Keratinocyte (primary cell): ENCODE measurements around the gene RXRA. TPM values are rescaled to one million over a fixed set of nuclear protein-coding genes. Genes with fewer than 3 reads are reported as not detected.

Source experiments
- DNase-seq: peaks from one replicate; pipeline ENCODE4 v3.0.0-alpha.2; 2011; ENCODE audit warnings: low read depth, missing footprints, low spot score
- FAIRE-seq: peaks from 2 replicates; lab custom pipeline; 2011; peaks lifted over from hg19 to GRCh38; lab: Jason Lieb, UNC
- H2AFZ ChIP-seq: 2 replicates; pipeline ENCODE4 v1.6.0; 2012; ENCODE audit warnings: low read length, control low read depth, inconsistent platforms; ENCODE audit not compliant: control insufficient read depth
- H3K27ac ChIP-seq: 2 replicates; pipeline ENCODE4 v1.5.1; 2011; ENCODE audit warnings: low read length; ENCODE audit not compliant: control insufficient read depth, insufficient read depth
- H3K27me3 ChIP-seq: 3 replicates; pipeline ENCODE4 v1.6.0; 2011; ENCODE audit warnings: low read length; ENCODE audit not compliant: control insufficient read depth, insufficient read depth; ENCODE audit errors: extremely low read depth
- H3K36me3 ChIP-seq, 2 experiments: 2 replicates in 1 of 2; 3 replicates in 1 of 2; pipeline ENCODE4 v1.5.1; 2011; ENCODE audit warnings: low read length in 2 of 2, mild to moderate bottlenecking in 1 of 2; ENCODE audit not compliant: control insufficient read depth in 2 of 2, insufficient read depth in 2 of 2; ENCODE audit errors: extremely low read depth in 1 of 2
- H3K4me1 ChIP-seq: 3 replicates; pipeline ENCODE4 v1.5.1; 2011; ENCODE audit warnings: low read length; ENCODE audit not compliant: control insufficient read depth, insufficient read depth; ENCODE audit errors: extremely low read depth
- H3K4me2 ChIP-seq: 3 replicates; pipeline ENCODE4 v1.6.0; 2011; ENCODE audit warnings: low read depth, low read length; ENCODE audit not compliant: control insufficient read depth, insufficient read depth; ENCODE audit errors: extremely low read depth
- H3K4me3 ChIP-seq, 3 experiments: fragments of 200-600 bp in 1 of 3; sonication (generic) in 1 of 3; 2 replicates in 2 of 3; 3 replicates in 1 of 3; pipeline ENCODE4 v1.5.1; 2011 to 2016; ENCODE audit warnings: low read length in 3 of 3, mild to moderate bottlenecking in 3 of 3, control low read depth in 2 of 3, inconsistent platforms in 1 of 3, low read depth in 1 of 3, mixed read lengths in 1 of 3, mixed run types in 1 of 3, moderate library complexity in 1 of 3; ENCODE audit not compliant: control insufficient read depth in 2 of 3, insufficient read depth in 2 of 3; ENCODE audit errors: extremely low read depth in 1 of 3
- H3K79me2 ChIP-seq: 2 replicates; pipeline ENCODE4 v1.6.0; 2012; ENCODE audit warnings: low read length; ENCODE audit not compliant: control insufficient read depth, insufficient read depth
- H3K9ac ChIP-seq: 3 replicates; pipeline ENCODE4 v1.6.0; 2011; ENCODE audit warnings: low read length; ENCODE audit not compliant: control insufficient read depth, insufficient read depth; ENCODE audit errors: extremely low read depth
- H3K9me1 ChIP-seq: 3 replicates; pipeline ENCODE4 v1.6.0; 2011; ENCODE audit warnings: low read length; ENCODE audit not compliant: control insufficient read depth, insufficient read depth; ENCODE audit errors: extremely low read depth
- H3K9me3 ChIP-seq: 2 replicates; pipeline ENCODE4 v1.5.1; 2012; ENCODE audit warnings: low read depth, low read length; ENCODE audit not compliant: control insufficient read depth
- H4K20me1 ChIP-seq: 3 replicates; pipeline ENCODE4 v1.6.0; 2011; ENCODE audit warnings: low read length; ENCODE audit not compliant: control insufficient read depth, insufficient read depth; ENCODE audit errors: extremely low read depth
- EZH2 ChIP-seq: IDR thresholded peaks from one replicate; pipeline ENCODE4 v1.6.1; 2012; ENCODE audit warnings: inconsistent platforms, mild to moderate bottlenecking, low read length, moderate library complexity
- dilution Hi-C: fragments of 300-500 bp; cut with MboI; formaldehyde crosslinking; loops from one replicate; pipeline ENCODE4 v1.7.0; 2020; ENCODE audit warnings: low sequenced_read_pairs; ENCODE audit not compliant: extremely low pct_ligation_motif_present
- polyA plus RNA-seq, 5 experiments: library from polyadenylated mRNA; depleted of rRNA in 3 of 5; stranded (reverse) in 3 of 5; stranded (forward) in 1 of 5; unstranded in 1 of 5; fragments of >200 nt; gene quantifications; 1 replicate in 1 of 5; 2 replicates in 3 of 5; 3 replicates in 1 of 5; pipeline versions ENCODE4 v1.2.1 to v1.2.3, GENCODE V29; 2011 to 2012; ENCODE audit warnings: missing spikeins in 2 of 5, low read depth in 1 of 5, low replicate concordance in 1 of 5
- TF ChIP-seq, protein P1 (sequence below), 3 experiments: IDR thresholded peaks in 1 of 3; conservative IDR thresholded peaks in 1 of 3; optimal IDR thresholded peaks in 1 of 3; 2 replicates in 2 of 3; 3 replicates in 1 of 3; pipeline versions ENCODE3 to v1.5.1; 2011; ENCODE audit warnings: low read length in 3 of 3, mild to moderate bottlenecking in 3 of 3, moderate library complexity in 2 of 3, control low read depth in 1 of 3, inconsistent platforms in 1 of 3; ENCODE audit not compliant: insufficient read depth in 2 of 3; ENCODE audit errors: extremely low read depth in 1 of 3

Gene RXRA
- polyA plus RNA-seq, 1 donor (not counting 4 experiments of a cell fraction or from before 2014, with no cell fraction given), result 9.7 TPM

DNA sequence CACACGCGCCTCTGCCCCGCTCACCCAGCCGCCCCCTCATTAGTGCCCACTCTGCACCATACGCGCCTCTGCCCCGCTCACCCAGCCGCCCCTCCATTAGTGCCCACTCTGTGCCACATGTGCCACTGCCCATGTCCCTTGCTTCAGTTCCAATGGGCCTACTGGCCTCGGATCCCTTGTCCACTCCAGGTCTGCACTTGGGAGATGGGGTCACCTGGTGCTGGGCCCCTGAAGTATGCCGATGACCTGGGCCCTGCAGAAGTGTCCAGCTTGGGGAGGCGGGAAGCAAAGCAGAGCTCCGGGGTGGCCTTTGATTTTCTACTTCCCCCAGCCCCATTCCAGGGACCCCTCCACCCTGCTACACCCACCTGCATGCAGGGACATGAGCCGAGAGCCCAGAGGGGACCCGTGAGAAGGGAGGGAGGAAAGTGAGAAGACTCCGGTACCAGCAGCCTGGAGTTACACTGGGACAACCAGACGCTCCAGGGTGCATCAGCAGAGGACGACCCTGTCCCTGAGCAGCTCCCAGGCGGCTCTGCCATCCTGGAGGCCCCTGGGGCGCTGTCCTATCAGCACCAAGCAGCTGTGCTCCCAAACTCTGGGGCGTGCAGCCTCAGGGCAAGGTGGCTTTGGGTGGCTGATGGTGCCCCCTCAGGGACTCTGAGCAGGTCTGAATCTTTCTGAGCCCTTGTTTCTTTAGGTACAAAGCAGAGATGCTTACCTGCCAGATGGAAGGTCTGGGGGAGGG lies 140.8 kb downstream of the RXRA start:
- FAIRE-seq, result no peak
- peaks cover 13% of the 10 kb centered on the region for H3K27me3 ChIP-seq
- no peak overlapping the region for H3K27ac ChIP-seq
- H3K4me3 ChIP-seq, result no peak overlapping the region
- H3K9me1 ChIP-seq, result no peaks in the 10 kb centered on the region
- no peaks in the 10 kb centered on the region for H4K20me1 ChIP-seq
- H2AFZ ChIP-seq, result no peak overlapping the region
- no peak for TF ChIP-seq EZH2
- TF ChIP-seq, protein P1, sequence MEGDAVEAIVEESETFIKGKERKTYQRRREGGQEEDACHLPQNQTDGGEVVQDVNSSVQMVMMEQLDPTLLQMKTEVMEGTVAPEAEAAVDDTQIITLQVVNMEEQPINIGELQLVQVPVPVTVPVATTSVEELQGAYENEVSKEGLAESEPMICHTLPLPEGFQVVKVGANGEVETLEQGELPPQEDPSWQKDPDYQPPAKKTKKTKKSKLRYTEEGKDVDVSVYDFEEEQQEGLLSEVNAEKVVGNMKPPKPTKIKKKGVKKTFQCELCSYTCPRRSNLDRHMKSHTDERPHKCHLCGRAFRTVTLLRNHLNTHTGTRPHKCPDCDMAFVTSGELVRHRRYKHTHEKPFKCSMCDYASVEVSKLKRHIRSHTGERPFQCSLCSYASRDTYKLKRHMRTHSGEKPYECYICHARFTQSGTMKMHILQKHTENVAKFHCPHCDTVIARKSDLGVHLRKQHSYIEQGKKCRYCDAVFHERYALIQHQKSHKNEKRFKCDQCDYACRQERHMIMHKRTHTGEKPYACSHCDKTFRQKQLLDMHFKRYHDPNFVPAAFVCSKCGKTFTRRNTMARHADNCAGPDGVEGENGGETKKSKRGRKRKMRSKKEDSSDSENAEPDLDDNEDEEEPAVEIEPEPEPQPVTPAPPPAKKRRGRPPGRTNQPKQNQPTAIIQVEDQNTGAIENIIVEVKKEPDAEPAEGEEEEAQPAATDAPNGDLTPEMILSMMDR (optimal IDR thresholded peaks at IDR 0.05 in 1 of 3, IDR thresholded peaks at IDR 0.05 in 1 of 3, conservative IDR thresholded peaks at IDR 0.05 in 1 of 3; ENCODE audit: extremely low read depth in 1 of 3, insufficient read depth in 2 of 3, low read length in 3 of 3), result no peak
- no peaks in the 10 kb centered on the region for H3K36me3 ChIP-seq
- H3K9ac ChIP-seq, result no peak overlapping the region
- H3K79me2 ChIP-seq, result no peaks in the 10 kb centered on the region
- H3K4me2 ChIP-seq, result no peak overlapping the region
- no peak for DNase-seq
- dilution Hi-C loops, result no loop called here
- H3K9me3 ChIP-seq, result no peaks in the 10 kb centered on the region
- no peaks in the 10 kb centered on the region for H3K4me1 ChIP-seq

DNA sequence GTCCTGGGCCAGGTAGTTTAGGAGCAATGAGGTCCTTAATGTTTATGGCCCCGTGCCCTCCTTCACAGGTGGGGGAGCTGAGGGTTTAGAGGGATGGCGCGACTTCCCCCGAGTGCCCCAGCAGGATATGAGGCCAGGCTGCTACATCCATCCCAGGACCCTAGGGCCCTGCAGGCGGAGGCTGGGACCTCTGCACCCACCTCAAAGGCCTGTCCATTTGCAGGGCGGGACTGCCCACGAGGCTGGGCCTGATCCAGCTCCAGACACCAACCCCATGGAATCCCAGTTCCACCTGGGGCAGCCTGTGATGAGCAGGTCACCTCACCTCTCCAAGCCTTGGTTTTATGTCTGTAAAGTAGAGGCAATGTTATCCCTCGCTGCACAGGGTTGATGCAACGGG lies 142.1 kb downstream of the RXRA start:
- dilution Hi-C loops, result no loop called here
- no peaks in the 10 kb centered on the region for H3K4me1 ChIP-seq
- H3K4me2 ChIP-seq, result no peak overlapping the region
- H3K79me2 ChIP-seq, result no peaks in the 10 kb centered on the region
- no peak overlapping the region for H3K9ac ChIP-seq
- no peak overlapping the region for H2AFZ ChIP-seq
- H4K20me1 ChIP-seq, result no peaks in the 10 kb centered on the region
- no peaks in the 10 kb centered on the region for H3K9me3 ChIP-seq
- TF ChIP-seq EZH2, result no peak
- TF ChIP-seq, protein P1 (optimal IDR thresholded peaks at IDR 0.05 in 1 of 3, IDR thresholded peaks at IDR 0.05 in 1 of 3, conservative IDR thresholded peaks at IDR 0.05 in 1 of 3; ENCODE audit: extremely low read depth in 1 of 3, insufficient read depth in 2 of 3, low read length in 3 of 3), result no peak
- H3K9me1 ChIP-seq, result no peaks in the 10 kb centered on the region
- H3K27me3 ChIP-seq, result peaks cover 7% of the 10 kb centered on the region
- H3K4me3 ChIP-seq, result no peak overlapping the region
- H3K36me3 ChIP-seq, result no peaks in the 10 kb centered on the region
- H3K27ac ChIP-seq, result no peak overlapping the region
- FAIRE-seq (no peak), DNase-seq (no peak)
